Measurements from ENCODE around the gene STAU1. TPM values are rescaled to one million over a fixed set of nuclear protein-coding genes. Genes with fewer than 3 reads are reported as not detected.
"Not testable (repeated sequence)": the region's sequence is repeated elsewhere in the genome, so short reads cannot be mapped to it uniquely, and the experiment has no call there.

STAU1 gene
- total RNA-seq, 2 donors from 2014 or later: 73.2 to 94.7 TPM

DNA sequence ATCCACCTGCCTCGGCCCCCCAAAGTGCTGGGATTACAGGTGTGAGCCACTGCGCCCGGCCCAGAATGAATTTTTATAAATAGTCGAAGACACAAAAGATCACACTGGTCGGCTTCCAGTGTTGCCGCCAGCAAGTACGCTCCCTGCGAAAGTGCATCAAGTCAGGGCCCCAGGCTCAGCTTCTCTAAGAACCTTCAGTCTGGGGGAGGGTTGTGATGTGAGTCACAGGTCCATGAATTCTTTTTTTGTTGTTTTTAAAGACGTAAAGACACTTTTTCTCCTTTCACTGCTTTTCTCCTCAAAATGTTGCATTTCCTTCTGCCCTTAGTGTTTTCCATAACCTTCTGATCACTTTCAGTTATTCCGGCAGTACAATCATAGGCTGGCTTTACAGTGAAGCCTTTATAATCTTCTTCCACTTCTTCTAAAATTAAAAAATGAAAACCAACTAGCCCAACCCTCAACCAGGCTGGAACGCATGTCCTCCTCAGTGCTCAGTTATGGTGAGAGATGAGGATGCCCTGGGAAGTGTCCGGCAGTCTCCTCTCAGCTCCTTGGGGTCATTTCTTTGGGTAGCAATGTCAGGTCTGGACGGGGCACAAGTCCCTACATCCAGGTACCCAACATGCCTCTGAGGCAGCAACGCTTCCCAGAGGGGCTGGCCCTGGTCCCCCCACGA lies 75.4 kb downstream of the STAU1 start:
- 91% methylated on average over 15 of the region's 15 CpGs for WGBS
- Histone ChIP-seq H3K27me3 (replicated peaks; ENCODE audit: insufficient read depth) (no peaks in the 10 kb centered on the region), H3K36me3 (peaks cover 2 to 5% of the 10 kb centered on the region in 2 donors), H3K4me1 (replicated peaks) (no peaks in the 10 kb centered on the region), H3K9me3 (no peaks in the 10 kb centered on the region), H3K4me3 (no peak overlapping the region), H3K27ac (no peak overlapping the region)
- intact Hi-C loops (cut with DNase I): no loop called here
- TF ChIP-seq POLR2AphosphoS5 (IDR thresholded peaks at IDR 0.05): no peak
- no peak for TF ChIP-seq POLR2A (IDR thresholded peaks at IDR 0.05)
- TF ChIP-seq, protein P1, sequence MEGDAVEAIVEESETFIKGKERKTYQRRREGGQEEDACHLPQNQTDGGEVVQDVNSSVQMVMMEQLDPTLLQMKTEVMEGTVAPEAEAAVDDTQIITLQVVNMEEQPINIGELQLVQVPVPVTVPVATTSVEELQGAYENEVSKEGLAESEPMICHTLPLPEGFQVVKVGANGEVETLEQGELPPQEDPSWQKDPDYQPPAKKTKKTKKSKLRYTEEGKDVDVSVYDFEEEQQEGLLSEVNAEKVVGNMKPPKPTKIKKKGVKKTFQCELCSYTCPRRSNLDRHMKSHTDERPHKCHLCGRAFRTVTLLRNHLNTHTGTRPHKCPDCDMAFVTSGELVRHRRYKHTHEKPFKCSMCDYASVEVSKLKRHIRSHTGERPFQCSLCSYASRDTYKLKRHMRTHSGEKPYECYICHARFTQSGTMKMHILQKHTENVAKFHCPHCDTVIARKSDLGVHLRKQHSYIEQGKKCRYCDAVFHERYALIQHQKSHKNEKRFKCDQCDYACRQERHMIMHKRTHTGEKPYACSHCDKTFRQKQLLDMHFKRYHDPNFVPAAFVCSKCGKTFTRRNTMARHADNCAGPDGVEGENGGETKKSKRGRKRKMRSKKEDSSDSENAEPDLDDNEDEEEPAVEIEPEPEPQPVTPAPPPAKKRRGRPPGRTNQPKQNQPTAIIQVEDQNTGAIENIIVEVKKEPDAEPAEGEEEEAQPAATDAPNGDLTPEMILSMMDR (IDR thresholded peaks at IDR 0.05): no peak
- no peak for DNase-seq (ENCODE audit: low spot score)

- no peaks in the 10 kb centered on the region for H3K36me3 ChIP-seq
Measured at GRCh38 chr20:49110767-49111694, 77.1 kb downstream of the STAU1 start.

GRCh38 chr20:49106328-49106727 lies 81.8 kb downstream of the STAU1 start:
- Histone ChIP-seq H3K27ac (peak overlapping the region in 1 of 2 donors; percentile 44), H3K36me3 (no peaks in the 10 kb centered on the region), H3K4me1 (replicated peaks) (peaks cover 4% of the 10 kb centered on the region), H3K9me3 (no peaks in the 10 kb centered on the region), H3K4me3 (no peak overlapping the region), H3K27me3 (replicated peaks; ENCODE audit: insufficient read depth) (no peaks in the 10 kb centered on the region)
- DNase-seq (ENCODE audit: low spot score): no peak
- TF ChIP-seq, protein P1 (IDR thresholded peaks at IDR 0.05): no peak
- intact Hi-C loops (cut with DNase I): no loop called here
- WGBS: 90% methylated on average over 6 of the region's 6 CpGs

More at GRCh38 chr20:49110767-49111694, 77.1 kb downstream of the STAU1 start:
- no peak overlapping the region for H3K27ac ChIP-seq
- peaks cover under 1% of the 10 kb centered on the region for H3K4me1 ChIP-seq (replicated peaks)
- 98% methylated on average over 6 of the region's 6 CpGs for WGBS
- no peak overlapping the region for H3K4me3 ChIP-seq
- no peak for TF ChIP-seq POLR2AphosphoS5 (IDR thresholded peaks at IDR 0.05)
- TF ChIP-seq, protein P1 (IDR thresholded peaks at IDR 0.05): no peak
- TF ChIP-seq POLR2A (IDR thresholded peaks at IDR 0.05): no peak
- H3K9me3 ChIP-seq: no peaks in the 10 kb centered on the region
- intact Hi-C loops (cut with DNase I): no loop called here
- H3K27me3 ChIP-seq (replicated peaks; ENCODE audit: insufficient read depth): no peaks in the 10 kb centered on the region
- DNase-seq (ENCODE audit: low spot score): no peak

GRCh38 chr20:49104979-49105547 lies 83.1 kb downstream of the STAU1 start:
- H3K36me3 ChIP-seq; H3K4me1 ChIP-seq (replicated peaks); H3K9me3 ChIP-seq; DNase-seq (ENCODE audit: low spot score); intact Hi-C loops (cut with DNase I); H3K4me3 ChIP-seq; H3K27me3 ChIP-seq (replicated peaks; ENCODE audit: insufficient read depth): not testable (repeated sequence)
- WGBS: 90% methylated on average over 11 of the region's 11 CpGs
- peak overlapping the region in 1 of 2 donors; percentile 44 for H3K27ac ChIP-seq

DNA sequence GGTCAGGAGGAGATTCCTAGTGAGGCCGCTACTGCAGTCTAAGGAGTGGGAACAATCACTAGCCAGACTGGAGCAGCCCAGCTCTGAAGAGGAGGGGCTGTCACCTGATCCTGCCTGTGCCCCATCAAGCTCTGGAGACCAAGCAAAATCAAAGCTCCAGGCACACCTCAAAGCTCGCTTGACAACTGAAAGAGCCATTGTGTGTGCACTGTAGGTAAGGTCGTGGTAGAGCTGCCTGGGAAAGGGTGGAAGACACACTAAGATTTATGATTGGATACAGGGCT lies 83.8 kb downstream of the STAU1 start:
- intact Hi-C loops (cut with DNase I): no loop called here
- no peak overlapping the region for H3K27ac ChIP-seq

More for the DNA sequence above, 83.8 kb downstream of the STAU1 start:
- Histone ChIP-seq H3K4me1 (replicated peaks) (peaks cover 4% of the 10 kb centered on the region), H3K9me3 (no peaks in the 10 kb centered on the region), H3K36me3 (no peaks in the 10 kb centered on the region), H3K4me3 (no peak overlapping the region), H3K27me3 (replicated peaks; ENCODE audit: insufficient read depth) (no peaks in the 10 kb centered on the region)
- no peak for DNase-seq (ENCODE audit: low spot score)
- 66% methylated on average over 3 of the region's 3 CpGs for WGBS
- no peak for TF ChIP-seq POLR2AphosphoS5 (IDR thresholded peaks at IDR 0.05)
- TF ChIP-seq, protein P1 (IDR thresholded peaks at IDR 0.05): no peak
- TF ChIP-seq POLR2A (IDR thresholded peaks at IDR 0.05): no peak

Data from prostate gland (tissue), 2 donors.